GM21529 (cell line): ENCODE data around the gene ANKMY1.

ENCODE experiments used
- ATAC-seq: cut with Tn5 transposase; IDR thresholded peaks from one replicate; pipeline ENCODE4 v1.9.1; 2021; ENCODE audit not compliant: unreplicated experiment

Gene ANKMY1

DNA sequence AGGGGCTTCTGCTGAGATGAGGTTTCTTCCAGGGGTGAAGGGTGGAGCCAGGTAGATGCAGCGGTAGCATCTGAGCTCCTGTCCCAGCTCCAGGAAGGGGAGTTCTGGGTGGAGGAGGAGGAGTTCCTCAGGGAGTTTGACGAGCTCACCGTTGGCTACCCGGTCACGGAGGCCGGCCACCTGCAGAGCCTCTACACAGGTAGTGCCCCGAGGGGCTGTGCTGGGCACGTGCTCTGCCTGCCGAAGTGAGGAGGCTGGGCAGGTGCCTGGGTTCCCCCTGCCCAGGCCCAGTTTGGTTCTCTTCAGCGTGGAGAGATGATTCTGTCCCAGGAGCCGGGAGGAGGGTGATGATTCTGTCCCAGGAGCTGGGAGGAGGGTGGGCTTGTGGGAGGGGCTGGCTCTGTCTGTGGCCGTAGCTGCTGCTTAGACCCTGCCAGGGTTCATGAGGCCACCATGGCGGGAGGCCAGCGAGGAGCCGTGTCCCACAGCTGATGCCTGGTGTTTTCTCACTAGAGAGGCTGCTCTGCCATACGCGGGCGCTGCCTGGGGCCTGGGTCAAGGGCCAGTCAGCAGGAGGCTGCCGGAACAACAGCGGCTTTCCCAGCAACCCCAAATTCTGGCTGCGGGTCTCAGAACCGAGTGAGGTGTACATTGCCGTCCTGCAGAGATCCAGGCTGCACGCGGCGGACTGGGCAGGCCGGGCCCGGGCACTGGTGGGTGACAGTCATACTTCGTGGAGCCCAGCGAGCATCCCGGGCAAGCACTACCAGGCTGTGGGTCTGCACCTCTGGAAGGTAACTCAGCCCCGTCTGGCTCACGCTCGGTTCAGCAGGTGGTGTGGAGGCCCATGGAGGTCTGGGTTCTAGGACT lies 37.0 kb upstream of the ANKMY1 start:
- ATAC-seq, result no peak

DNA sequence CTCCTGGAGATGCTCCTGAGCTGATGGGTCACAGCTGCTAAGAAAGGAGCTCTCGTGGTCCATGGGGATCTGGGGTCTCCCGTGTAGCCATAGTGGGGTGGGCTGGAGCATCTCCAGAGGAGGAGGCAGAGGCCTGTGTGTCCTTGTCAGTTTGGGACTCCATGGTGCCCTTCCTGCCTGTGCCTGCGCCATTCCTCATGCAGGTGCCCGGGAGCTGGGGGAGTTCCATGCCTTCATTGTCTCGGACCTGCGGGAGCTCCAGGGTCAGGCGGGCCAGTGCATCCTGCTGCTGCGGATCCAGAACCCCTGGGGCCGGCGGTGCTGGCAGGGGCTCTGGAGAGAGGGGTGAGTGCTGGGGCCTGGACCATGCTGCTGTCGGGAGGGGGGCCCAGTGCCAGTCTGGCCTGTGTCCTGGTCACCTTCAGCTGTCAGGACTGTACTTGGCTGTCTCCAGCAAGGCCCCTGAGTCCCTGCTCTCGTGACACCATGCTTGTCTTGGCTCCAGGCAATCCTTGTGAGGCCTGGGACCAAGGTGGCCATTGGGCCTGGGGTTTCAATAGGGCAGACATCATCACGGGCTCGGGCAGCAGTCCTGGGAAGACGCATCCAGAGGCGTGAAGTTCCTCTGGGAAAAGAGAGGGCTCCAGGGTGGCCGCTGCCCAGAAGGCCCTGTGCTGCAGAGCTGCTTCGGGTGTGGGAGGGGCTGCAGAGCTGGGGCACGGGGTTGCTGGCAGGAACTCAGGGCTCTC lies 36.1 kb upstream of the ANKMY1 start:
- ATAC-seq, result no peak

DNA sequence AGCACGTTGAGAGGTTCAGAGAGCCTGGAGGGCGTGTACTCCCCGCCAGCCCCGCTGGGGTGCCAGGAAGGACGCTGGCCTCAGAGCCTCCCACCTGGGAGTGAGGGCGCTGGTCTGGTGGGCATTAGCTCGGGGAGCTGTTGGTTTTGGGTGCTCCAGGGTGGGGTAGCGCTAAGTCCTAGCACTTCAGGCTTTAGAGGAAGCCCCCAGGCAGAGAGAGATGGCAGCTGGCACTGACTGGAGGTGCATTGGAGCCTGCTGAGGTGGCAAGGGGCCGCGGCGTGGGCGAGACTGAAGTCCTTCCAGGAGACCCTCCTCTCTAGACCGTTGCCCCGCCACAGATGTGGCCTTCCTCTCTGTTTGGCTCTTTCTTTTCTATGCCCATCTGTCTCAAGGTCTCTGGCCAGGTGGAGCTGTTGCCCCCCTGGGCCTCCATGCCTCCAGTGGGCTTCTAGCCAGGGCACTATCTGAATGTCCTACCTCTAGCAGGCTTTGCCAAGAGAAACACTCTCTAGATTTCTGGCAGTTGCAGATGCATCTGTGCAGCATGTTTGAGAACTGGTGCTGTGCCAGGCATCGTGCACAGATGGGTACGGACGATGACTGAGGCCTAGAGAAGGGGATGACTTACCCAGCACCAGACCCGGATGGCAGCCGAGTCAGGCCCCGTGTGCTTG lies 35.4 kb upstream of the ANKMY1 start:
- no peak for ATAC-seq

DNA sequence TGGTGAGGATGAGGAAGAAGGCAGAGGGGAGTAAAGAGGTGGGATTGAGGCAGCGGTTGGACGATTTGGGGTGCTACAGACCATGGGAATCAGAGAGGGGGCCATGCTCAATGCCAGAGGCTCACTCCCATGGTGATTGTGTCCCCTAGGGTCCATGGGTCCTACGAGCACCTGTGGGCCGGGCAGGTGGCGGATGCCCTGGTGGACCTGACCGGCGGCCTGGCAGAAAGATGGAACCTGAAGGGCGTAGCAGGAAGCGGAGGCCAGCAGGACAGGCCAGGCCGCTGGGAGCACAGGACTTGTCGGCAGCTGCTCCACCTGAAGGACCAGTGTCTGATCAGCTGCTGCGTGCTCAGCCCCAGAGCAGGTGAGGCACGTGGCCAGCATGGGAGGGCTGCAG lies 34.0 kb upstream of the ANKMY1 start:
- ATAC-seq, result no peak

DNA sequence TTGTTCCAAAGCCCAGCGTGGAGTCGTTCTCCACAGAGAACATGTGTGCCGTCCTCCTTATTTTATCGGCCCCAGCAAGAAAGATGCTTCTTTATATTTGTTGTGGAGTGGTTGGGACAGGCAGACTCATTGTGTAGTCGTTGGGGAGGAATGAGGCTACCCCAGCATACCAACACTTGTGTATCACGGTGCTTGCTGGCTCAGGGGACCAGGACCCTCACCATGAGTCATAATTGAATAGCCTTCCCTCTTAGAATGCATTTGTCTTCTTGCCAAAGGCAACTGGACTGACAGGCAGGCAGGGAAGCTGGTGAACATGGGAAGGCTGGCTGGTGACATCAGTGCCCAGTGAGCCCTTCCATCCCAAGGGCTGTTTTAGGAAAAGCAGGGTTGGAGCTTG lies 33.4 kb upstream of the ANKMY1 start:
- no peak for ATAC-seq

DNA sequence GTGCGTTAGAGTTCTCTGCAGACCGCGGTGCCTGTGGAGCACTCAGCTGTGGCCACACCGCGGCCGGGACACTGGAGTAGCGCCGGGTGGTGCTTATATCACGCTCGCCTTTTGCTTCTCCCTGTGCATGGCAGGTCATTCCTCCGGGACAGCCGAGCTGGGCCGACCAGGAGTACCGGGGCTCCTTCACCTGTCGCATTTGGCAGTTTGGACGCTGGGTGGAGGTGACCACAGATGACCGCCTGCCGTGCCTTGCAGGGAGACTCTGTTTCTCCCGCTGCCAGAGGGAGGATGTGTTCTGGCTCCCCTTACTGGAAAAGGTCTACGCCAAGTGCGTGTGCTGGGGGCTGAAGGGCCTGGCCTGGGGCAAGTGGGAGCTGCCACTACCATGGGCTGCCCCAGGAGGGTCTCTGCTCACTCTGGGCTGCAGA lies 32.9 kb upstream of the ANKMY1 start:
- ATAC-seq, result no peak

DNA sequence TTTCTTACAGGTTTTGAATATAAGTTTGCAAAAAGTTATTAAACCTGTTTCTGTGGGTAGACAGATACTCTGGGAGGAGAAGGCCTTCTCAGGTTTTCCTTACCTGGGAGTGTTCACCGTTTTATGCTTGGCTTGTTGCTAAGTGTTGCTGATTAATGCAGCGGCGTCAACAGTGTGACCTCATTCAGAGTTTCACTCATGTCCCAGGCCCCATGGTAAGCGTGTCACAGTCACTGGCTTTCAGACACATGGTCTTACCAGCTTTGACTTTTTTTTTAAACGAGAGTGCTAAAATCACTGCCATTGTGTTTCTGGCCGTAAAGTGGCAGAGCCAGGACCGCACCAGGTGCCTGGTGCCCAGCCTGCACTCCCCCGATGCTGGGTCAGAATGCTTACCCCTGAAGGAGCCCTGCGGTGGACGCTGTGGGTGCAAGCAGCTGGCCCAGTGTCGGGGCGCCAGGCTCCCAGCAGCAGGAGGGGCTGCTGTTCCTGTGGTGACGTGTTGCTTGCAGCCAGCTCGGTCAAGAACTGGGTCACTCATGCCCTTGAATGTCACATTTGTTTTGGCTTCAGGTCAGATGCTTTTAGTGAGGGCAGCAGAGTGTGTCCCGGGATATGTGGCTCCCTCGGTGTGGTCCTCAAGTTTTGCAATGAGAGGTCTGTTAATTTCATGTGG lies 32.2 kb upstream of the ANKMY1 start:
- ATAC-seq, result no peak

DNA sequence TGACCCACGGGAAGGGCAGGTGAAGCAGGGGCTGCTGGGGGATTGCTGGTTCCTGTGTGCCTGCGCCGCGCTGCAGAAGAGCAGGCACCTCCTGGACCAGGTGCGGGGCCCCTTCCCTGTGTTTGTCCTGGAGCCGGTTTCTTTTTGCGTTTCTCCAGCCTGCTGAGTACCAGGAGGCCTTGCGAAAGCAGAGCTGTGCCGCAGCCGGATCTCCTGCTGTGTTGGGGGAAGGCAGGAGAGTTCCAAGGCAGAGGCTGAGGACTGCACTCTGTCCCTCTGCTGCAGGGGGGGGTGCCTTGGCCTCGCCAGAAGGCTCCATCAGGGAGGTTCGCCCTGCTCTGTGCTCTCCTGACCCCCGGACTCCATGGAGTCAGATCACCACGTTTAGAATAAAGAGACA lies 31.6 kb upstream of the ANKMY1 start:
- ATAC-seq, result no peak

DNA sequence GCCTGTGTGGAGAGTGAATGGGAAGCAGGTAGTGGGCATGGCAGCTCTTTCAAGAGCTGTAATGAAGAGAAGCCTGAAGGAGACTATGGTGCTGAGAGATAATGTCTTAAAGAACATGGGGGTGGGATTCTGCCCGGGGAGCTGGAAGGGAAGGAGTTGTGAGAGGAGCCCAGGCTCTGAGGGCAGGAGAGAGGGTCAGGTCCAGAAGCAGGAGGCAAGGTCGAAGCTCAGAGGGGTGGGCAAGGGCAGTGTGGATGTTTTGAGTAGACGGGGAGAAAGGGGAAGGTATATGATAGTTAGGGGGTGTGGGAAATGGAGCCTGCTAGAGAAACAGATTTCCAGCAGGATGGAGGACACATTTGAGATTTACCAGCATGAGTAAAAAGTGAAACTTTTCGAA lies 30.9 kb upstream of the ANKMY1 start:
- ATAC-seq, result no peak

DNA sequence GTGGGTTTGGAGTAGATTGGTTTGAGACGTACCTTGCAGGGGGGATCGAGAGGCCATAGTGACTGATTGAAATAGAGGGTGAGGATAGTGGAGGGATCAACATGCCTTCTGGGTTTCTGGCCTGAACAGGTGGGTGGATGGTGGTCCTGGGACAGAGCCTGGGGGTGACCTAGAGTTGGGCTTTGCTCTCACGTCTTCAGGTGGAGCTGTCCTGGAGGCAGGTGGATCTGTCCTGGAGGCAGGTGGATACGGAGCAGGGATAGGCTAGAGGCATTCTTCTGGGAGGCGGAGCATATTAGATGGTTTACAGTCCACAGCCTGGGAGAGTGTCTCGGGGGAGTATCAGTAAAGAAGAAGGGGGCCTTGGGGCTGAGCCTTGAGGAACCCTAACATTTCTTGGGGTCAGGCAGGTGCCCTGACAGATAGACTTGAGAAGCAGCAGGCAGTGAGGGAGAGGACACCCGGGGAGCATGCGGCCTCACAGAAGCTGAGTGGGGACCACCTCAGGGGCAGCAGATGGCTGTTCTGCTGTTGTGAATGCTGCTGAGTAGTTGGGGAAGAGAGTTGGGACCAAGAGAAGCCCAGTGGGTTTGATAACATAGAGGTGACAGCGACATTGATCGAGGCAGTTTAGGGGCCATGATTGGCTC lies 30.3 kb upstream of the ANKMY1 start:
- no peak for ATAC-seq

DNA sequence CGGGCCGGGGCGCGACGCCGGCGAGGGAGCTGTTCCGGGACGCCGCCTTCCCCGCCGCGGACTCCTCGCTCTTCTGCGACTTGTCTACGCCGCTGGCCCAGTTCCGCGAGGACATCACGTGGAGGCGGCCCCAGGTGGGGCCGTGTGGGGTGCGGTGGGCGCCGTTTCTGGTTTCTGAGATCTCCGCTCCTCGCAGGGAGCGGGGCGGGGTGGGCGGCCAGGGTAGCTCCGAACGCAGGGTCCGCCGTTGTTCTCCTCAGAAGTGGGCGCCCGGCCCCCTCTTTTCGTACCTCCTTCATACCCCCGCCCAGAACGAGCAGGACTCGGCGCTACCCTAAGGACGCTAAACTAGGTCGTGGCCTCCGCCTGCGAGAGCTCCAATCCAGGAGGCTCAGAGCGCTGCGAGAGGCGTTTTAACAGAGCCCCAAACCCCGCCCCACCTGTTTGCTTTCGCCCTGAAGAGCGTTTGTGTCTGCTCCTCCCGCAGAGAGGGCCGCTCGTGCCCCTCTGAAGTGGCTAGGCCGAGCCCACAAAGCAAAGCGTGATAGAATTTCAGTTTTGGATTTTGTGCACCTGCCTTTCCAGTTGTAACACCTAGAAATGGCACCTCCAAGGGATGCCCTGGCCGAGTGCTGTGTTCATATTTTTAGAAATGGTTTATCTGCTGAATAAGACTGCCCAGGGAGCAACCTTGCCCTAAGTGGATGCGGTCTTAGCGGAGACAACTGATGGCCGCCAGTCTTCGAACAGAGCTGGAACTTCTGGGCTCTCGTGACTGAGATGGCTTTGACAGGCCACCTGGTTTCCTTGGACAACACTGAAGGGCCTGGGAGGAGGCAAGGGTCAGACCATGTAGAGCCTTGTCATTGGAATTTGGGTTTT lies 29.4 kb upstream of the ANKMY1 start:
- no peak for ATAC-seq

DNA sequence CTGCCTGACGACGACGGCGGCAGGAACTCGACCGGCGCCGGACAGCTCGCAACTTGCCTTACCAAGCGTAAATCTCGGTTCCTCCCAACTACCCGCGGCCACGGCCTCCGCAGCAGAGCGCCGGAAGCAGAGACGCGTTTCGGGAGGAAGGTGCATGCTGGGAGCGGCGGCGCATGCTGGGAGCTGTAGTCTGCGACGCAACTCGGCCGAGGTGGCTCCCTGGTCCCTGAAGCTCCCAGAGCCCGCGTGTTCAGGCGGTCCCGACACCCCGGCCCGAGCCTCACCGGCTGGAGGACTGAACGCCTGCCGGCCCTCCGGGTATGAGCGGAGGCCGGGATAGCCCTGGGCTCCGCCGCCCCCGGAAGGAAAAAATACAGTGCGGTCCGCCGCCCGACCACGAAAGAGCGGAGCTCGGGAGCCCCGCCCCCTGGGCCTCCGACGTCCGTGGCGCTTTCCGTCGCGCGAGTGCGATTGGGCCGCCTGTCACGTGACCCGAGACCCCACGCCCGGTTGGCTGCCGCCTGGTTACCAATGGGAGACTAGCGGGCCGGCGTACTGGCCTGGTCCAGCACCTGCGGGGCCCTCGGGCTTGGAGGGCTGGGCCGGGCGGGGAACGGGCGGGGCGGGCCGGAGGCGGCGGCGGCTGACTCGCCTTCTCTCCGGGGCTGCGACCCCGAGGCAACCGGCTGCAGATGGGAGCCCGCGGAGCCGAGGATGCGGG lies 28.6 kb upstream of the ANKMY1 start, which contains the start of gene CAPN10:
Gene CAPN10 (plus strand): TSS at position 537 of the 721 bp plus-strand sequence. CDS start 178 bp downstream, at position 715.
- peak; percentile 55 for ATAC-seq

DNA sequence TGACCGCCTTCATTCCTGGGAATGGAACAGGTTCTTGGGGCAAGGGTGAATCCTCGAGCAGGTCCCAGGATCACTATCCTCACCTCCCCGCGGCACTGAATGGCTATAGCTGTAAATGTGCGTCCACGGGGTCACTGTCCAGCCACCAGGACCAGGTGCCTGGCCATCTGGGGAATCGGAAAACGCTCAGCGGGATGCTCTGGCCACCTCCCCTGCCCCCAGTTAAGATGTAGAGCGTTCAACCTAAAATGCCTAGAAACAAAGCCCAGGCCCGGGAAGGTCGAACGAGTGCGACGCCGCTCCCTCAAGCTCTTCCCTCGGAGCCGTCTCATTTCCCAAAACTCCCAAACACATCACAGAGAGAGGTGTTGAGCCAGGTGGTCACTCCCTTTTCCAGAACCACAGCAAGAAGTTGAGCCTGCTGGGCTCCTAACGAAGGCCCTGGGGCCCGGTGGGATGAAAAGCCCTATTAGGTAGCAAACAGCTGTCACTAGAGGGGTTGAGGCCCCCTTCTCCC lies 28.0 kb upstream of the ANKMY1 start:
- ATAC-seq, result no peak

DNA sequence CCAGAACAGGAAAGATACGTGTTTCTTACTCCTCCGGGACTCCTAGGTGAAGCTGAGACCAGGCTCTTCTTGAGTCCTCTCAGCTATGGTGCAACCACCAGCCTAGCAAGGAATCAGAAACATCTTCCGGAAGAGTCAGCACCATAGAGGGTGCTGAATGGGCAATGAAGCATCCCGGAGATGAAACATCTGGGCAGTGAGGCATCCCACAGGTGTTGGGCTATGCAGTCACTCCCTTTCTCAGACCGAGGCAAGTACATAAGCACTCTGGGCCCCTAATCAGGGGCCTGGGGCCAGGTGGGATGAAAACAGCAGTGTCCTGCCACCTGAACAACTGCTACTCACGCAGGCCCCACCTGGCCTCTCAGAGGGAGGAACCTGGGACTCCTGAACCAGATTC lies 27.3 kb upstream of the ANKMY1 start:
- peak; percentile 30 for ATAC-seq

DNA sequence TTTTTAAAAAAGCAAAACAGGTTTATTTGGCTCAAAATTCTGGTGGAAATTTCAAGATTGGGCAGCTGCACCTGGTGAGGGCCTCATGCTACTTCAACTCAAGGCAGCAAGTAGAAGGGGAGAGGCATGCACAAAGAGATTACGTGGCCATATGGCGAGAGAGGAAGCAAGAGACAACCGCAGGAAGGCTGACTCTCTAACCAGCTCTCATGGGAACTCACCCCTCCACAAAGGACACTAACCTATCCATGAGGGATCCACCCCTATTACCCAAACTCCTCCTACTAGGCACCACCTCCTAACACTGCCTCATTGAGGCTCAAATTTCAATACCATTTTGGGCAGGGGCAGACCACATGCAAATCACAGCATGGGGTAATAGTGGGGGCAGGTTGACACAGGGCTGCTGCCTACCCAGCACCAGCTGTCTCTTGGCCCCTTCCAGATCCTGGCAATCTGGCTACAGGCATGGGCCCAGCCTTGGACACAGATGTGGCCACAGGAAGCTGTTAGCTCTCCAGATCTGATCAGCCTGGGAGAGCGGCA lies 26.8 kb upstream of the ANKMY1 start:
- peak; percentile 59 for ATAC-seq

DNA sequence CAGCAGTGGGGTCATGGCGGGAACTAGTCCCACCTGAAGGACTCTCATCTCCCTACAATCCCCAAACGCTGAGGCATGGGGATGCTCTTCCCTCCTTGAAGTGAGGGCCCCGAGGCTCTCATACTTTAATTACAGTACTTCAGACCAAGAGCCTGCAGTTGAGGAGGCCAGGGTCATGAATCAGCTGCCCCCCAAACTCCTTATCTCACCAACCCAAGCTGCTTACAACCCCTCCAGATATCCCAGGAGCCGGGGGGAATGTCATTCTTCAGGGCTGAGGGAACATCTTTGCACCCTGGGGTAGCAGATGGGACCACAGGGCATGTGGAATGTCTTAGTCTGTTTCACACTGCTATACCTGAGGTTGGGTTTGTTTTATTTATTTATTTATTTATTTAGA lies 26.0 kb upstream of the ANKMY1 start:
- ATAC-seq, result no peak

DNA sequence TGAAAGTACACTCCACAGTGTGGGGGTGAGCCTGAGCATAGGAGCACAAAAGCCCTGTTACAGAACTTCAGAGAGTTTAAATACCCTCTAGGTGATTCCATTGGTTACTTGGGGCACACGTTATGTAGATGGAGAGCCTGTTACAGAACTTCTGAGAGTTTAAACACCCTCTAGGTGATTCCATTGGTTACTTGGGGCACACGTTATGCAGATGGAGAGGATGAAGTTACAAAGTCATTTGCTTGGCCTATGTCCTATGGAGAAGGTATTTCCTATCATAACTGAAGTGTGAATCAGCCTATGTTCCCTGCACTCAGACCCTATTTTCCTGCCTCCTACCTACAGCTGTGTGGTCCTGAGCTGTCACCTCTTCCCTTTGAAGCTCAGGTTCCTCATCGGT lies 25.0 kb upstream of the ANKMY1 start:
- no peak for ATAC-seq

DNA sequence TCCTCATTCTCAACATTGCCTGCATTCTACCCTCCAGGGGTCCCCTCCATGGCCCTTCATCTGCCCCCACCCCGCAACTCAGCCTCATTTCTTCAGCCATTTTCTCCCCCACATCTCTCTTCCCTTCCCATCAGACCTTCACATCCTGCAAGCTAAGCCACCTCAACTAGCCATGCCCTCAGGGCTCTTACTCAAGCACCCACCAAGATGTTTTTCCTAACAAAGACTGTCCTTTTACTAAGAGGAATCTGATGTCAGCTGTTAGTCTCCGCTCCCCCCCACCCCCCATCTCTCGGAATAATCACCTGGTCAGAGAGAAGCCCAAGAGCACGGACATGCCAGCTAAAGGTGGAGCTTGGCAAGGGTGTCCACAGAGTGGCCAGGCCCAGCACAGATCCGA lies 24.0 kb upstream of the ANKMY1 start:
- no peak for ATAC-seq
